SU-DHL-6 (cell line): ENCODE measurements around the gene OSER1.
"Not testable (repeated sequence)": the region's sequence is repeated elsewhere in the genome, so short reads cannot be mapped to it uniquely, and the experiment has no call there.

ENCODE experiments used
- H2AFZ ChIP-seq: fragments of 200-600 bp; sonication (generic); 2 replicates; pipeline ENCODE4 v1.6.1; 2014; ENCODE audit warnings: low read depth, mild to moderate bottlenecking, moderate library complexity, mixed read lengths, antibody characterized with exemption, low read length; ENCODE audit not compliant: severe bottlenecking
- H3F3A ChIP-seq: fragments of 200-600 bp; shearing (Covaris generic); 2 replicates; pipeline ENCODE4 v1.6.0; 2016; ENCODE audit warnings: antibody characterized with exemption, mild to moderate bottlenecking; ENCODE audit not compliant: insufficient read depth
- H3K27ac ChIP-seq: fragments of 200-600 bp; sonication (generic); 2 replicates; pipeline ENCODE4 v1.5.1; 2016; ENCODE audit warnings: low read depth, mild to moderate bottlenecking, low read length, moderate library complexity, mixed read lengths
- H3K27me3 ChIP-seq: fragments of 200-600 bp; sonication (generic), shearing (Covaris generic); 2 replicates; pipeline ENCODE4 v1.6.0; 2014; ENCODE audit warnings: mild to moderate bottlenecking, low read length
- H3K36me3 ChIP-seq: fragments of 200-600 bp; sonication (generic); 2 replicates; pipeline ENCODE4 v1.6.1; 2014; ENCODE audit warnings: mild to moderate bottlenecking, low read length, mixed read lengths
- H3K4me2 ChIP-seq: fragments of 300-600, 200-600 bp; shearing (Covaris generic), sonication (generic); 2 replicates; pipeline ENCODE4 v1.6.0; 2014; ENCODE audit warnings: low read length, low read depth, mild to moderate bottlenecking; ENCODE audit not compliant: poor library complexity, severe bottlenecking
- H3K4me3 ChIP-seq: fragments of 200-600 bp; sonication (generic); 2 replicates; pipeline ENCODE4 v1.5.1; 2014; ENCODE audit warnings: antibody characterized with exemption, low read length, mild to moderate bottlenecking, mixed read lengths; ENCODE audit not compliant: insufficient read depth, poor library complexity, severe bottlenecking
- H3K79me2 ChIP-seq: fragments of 200-600 bp; sonication (generic); 2 replicates; pipeline ENCODE4 v1.6.1; 2014; ENCODE audit warnings: mild to moderate bottlenecking, low read length, moderate library complexity; ENCODE audit not compliant: insufficient read depth
- H3K9ac ChIP-seq: fragments of 200-600 bp; sonication (generic); 2 replicates; pipeline ENCODE4 v1.7.0; 2014; ENCODE audit warnings: mild to moderate bottlenecking, low read length
- H3K9me2 ChIP-seq: fragments of 200-600 bp; sonication (generic); replicated peaks from 2 replicates; pipeline ENCODE4 v1.6.1; 2014; ENCODE audit warnings: low read length; ENCODE audit not compliant: insufficient read depth
- H3K9me3 ChIP-seq: fragments of 200-600 bp; sonication (generic); 2 replicates; pipeline ENCODE4 v1.6.1; 2014; ENCODE audit warnings: low read length, mixed read lengths; ENCODE audit not compliant: insufficient read depth
- H4K20me1 ChIP-seq: fragments of 200-600 bp; sonication (generic); 2 replicates; pipeline ENCODE4 v1.6.1; 2014; ENCODE audit warnings: low read depth, mild to moderate bottlenecking, antibody characterized with exemption, low read length, moderate library complexity, mixed read lengths
- CTCF ChIP-seq: fragments of 200-600 bp; sonication (generic); IDR thresholded peaks from one replicate; pipeline ENCODE4 v1.5.1; 2017; ENCODE audit warnings: antibody characterized with exemption, mild to moderate bottlenecking, low read length, moderate library complexity; ENCODE audit not compliant: insufficient read depth, poor library complexity, severe bottlenecking
- EZH2phosphoT487 ChIP-seq: fragments of 200-600 bp; sonication (generic), shearing (Covaris generic); conservative IDR thresholded peaks from 2 replicates; pipeline ENCODE4 v1.6.1; 2018; ENCODE audit warnings: mild to moderate bottlenecking, antibody characterized with exemption, low read length, moderate library complexity, mixed read lengths

The OSER1 gene

GRCh38 chr20:44190197-44190852 is 20.2 kb downstream of the OSER1 start:
- peak; percentile 52 for TF ChIP-seq CTCF
- not testable (repeated sequence) for H4K20me1 ChIP-seq, H3K36me3 ChIP-seq, H3K27ac ChIP-seq, H3K9me2 ChIP-seq, H3K9me3 ChIP-seq, H3K27me3 ChIP-seq, H3K4me3 ChIP-seq, H3K79me2 ChIP-seq, H3F3A ChIP-seq, H3K4me2 ChIP-seq, H2AFZ ChIP-seq, H3K9ac ChIP-seq

GRCh38 chr20:44188752-44189151 is 21.8 kb downstream of the OSER1 start:
- H3K9me2 ChIP-seq = no peaks in the 10 kb centered on the region
- no peak overlapping the region for H3K27ac ChIP-seq
- no peaks in the 10 kb centered on the region for H4K20me1 ChIP-seq
- TF ChIP-seq CTCF (no peak), EZH2phosphoT487 (no peak)
- no peak overlapping the region for H2AFZ ChIP-seq
- no peaks in the 10 kb centered on the region for H3K36me3 ChIP-seq
- no peak overlapping the region for H3K9ac ChIP-seq
- H3K27me3 ChIP-seq = no peaks in the 10 kb centered on the region
- H3K4me2 ChIP-seq = no peak overlapping the region
- no peak overlapping the region for H3K4me3 ChIP-seq
- H3K79me2 ChIP-seq = no peaks in the 10 kb centered on the region
- no peaks in the 10 kb centered on the region for H3F3A ChIP-seq
- H3K9me3 ChIP-seq = no peaks in the 10 kb centered on the region

GRCh38 chr20:44187772-44188709 is 22.5 kb downstream of the OSER1 start:
- H3K79me2 ChIP-seq = no peaks in the 10 kb centered on the region
- H3K27me3 ChIP-seq = no peaks in the 10 kb centered on the region
- no peaks in the 10 kb centered on the region for H3K9me2 ChIP-seq
- H3K4me2 ChIP-seq = no peak overlapping the region
- H3K36me3 ChIP-seq = no peaks in the 10 kb centered on the region
- no peak for TF ChIP-seq EZH2phosphoT487
- no peak for TF ChIP-seq CTCF
- H3K4me3 ChIP-seq = no peak overlapping the region
- no peak overlapping the region for H3K9ac ChIP-seq
- H3K27ac ChIP-seq = no peak overlapping the region
- H3K9me3 ChIP-seq = no peaks in the 10 kb centered on the region
- H3F3A ChIP-seq = no peaks in the 10 kb centered on the region
- no peak overlapping the region for H2AFZ ChIP-seq
- H4K20me1 ChIP-seq = no peaks in the 10 kb centered on the region
